HTR-8/SVneo (cell line): Measurements from ENCODE around the gene TMEM117.

Experiments
- DNase-seq: peaks from one replicate; pipeline ENCODE4 v3.0.0; 2011; ENCODE audit warnings: low spot score, mixed read lengths; ENCODE audit not compliant: insufficient read length
- FAIRE-seq: peaks from 2 replicates; lab custom pipeline; 2011; peaks lifted over from hg19 to GRCh38; lab: Jason Lieb, UNC

The TMEM117 gene

GRCh38 chr12:43835656-43836474 is at the start of gene TMEM117:
TMEM117 (plus strand) TSS chr12:43836081.
- peak; percentile 13 for FAIRE-seq
- DNase-seq: peak; percentile 42

GRCh38 chr12:43786899-43787693 is 48.8 kb upstream of the TMEM117 start:
- FAIRE-seq (no peak), DNase-seq (no peak)

GRCh38 chr12:43789941-43790340 is 45.9 kb upstream of the TMEM117 start:
- DNase-seq (no peak), FAIRE-seq (no peak)

GRCh38 chr12:43795716-43796280 is 40.1 kb upstream of the TMEM117 start:
- FAIRE-seq (no peak), DNase-seq (no peak)

GRCh38 chr12:43797561-43798217 is 38.2 kb upstream of the TMEM117 start:
- FAIRE-seq (no peak), DNase-seq (no peak)

GRCh38 chr12:43805149-43805859 is 30.6 kb upstream of the TMEM117 start:
- no peak for FAIRE-seq
- peak; percentile 5 for DNase-seq

- peak; percentile 74 for DNase-seq
- FAIRE-seq: peak; percentile 73
Measured at GRCh38 chr12:43805860-43806736, 29.8 kb upstream of the TMEM117 start, which contains the start of gene TWF1. TWF1 (minus strand) TSS chr12:43806317; CDS start chr12:43806245, 72 bp downstream.

- DNase-seq (no peak), FAIRE-seq (no peak)
Measured at GRCh38 chr12:43806737-43807072, 29.2 kb upstream of the TMEM117 start.

- no peak for DNase-seq
Measured at GRCh38 chr12:43807386-43807785, 28.5 kb upstream of the TMEM117 start.

GRCh38 chr12:43812057-43812456 is 23.8 kb upstream of the TMEM117 start:
- FAIRE-seq (no peak), DNase-seq (no peak)

More at GRCh38 chr12:43807386-43807785, 28.5 kb upstream of the TMEM117 start:
- FAIRE-seq: no peak

GRCh38 chr12:43812926-43813325 is 23.0 kb upstream of the TMEM117 start:
- DNase-seq (no peak), FAIRE-seq (no peak)

- FAIRE-seq: no peak
- no peak for DNase-seq
Measured at GRCh38 chr12:43815416-43815815, 20.5 kb upstream of the TMEM117 start.

- DNase-seq (no peak), FAIRE-seq (no peak)
Measured at GRCh38 chr12:43816168-43816567, 19.7 kb upstream of the TMEM117 start.

- DNase-seq (no peak), FAIRE-seq (no peak)
Measured at GRCh38 chr12:43824207-43824775, 11.6 kb upstream of the TMEM117 start.

GRCh38 chr12:43826681-43827080 is 9.2 kb upstream of the TMEM117 start:
- DNase-seq: no peak

GRCh38 chr12:43827093-43827492 is 8.8 kb upstream of the TMEM117 start:
- DNase-seq (no peak), FAIRE-seq (no peak)

More at GRCh38 chr12:43826681-43827080, 9.2 kb upstream of the TMEM117 start:
- FAIRE-seq: no peak

- FAIRE-seq (no peak), DNase-seq (no peak)
Measured at GRCh38 chr12:43832463-43833168, 3.3 kb upstream of the TMEM117 start.

GRCh38 chr12:43835264-43835655 is 621 bp upstream of the TMEM117 start:
- FAIRE-seq (no peak), DNase-seq (no peak)
